T-helper 9 cell (primary cell): ENCODE results near the gene USP30.

ENCODE experiments used
- DNase-seq: peaks from one replicate; pipeline ENCODE4 v3.0.0-alpha.2; 2020

The USP30 gene

GRCh38 chr12:109098183-109098604 lies 45.8 kb downstream of the USP30 start:
- no peak for DNase-seq

GRCh38 chr12:109098651-109099050 lies 46.3 kb downstream of the USP30 start:
- DNase-seq, result no peak

GRCh38 chr12:109099431-109100020 lies 47.1 kb downstream of the USP30 start:
- DNase-seq, result no peak

GRCh38 chr12:109100741-109101140 lies 48.4 kb downstream of the USP30 start:
- no peak for DNase-seq

GRCh38 chr12:109102491-109102890 lies 50.1 kb downstream of the USP30 start:
- DNase-seq, result no peak

GRCh38 chr12:109105176-109105575 lies 52.8 kb downstream of the USP30 start:
- no peak for DNase-seq

- no peak for DNase-seq
These were observed 57.5 kb downstream of the USP30 start for GRCh38 chr12:109109746-109110350.

GRCh38 chr12:109110988-109111495 lies 58.7 kb downstream of the USP30 start:
- DNase-seq, result peak; percentile 27

- DNase-seq, result no peak
These were observed 60.5 kb downstream of the USP30 start for GRCh38 chr12:109112720-109113465.

GRCh38 chr12:109113661-109114321 lies 61.4 kb downstream of the USP30 start:
- DNase-seq, result no peak

- no peak for DNase-seq
These were observed 62.3 kb downstream of the USP30 start for GRCh38 chr12:109114644-109115043.

- no peak for DNase-seq
These were observed 63.0 kb downstream of the USP30 start for GRCh38 chr12:109115404-109115757.

- no peak for DNase-seq
These were observed 63.6 kb downstream of the USP30 start, which contains the start of gene ACACB for GRCh38 chr12:109115758-109116610. ACACB (plus strand) TSS chr12:109116587; CDS start chr12:109139406, 22,819 bp downstream.

- DNase-seq, result no peak
These were observed 64.2 kb downstream of the USP30 start for GRCh38 chr12:109116611-109116949.

- no peak for DNase-seq
These were observed 67.7 kb downstream of the USP30 start for GRCh38 chr12:109120095-109120494.

- DNase-seq, result no peak
These were observed 68.2 kb downstream of the USP30 start for GRCh38 chr12:109120557-109120956.

GRCh38 chr12:109121346-109121880 lies 69.0 kb downstream of the USP30 start:
- no peak for DNase-seq

- DNase-seq, result no peak
These were observed 72.7 kb downstream of the USP30 start for GRCh38 chr12:109124878-109125648.

- DNase-seq, result no peak
These were observed 73.4 kb downstream of the USP30 start for GRCh38 chr12:109125791-109126190.

- DNase-seq, result no peak
These were observed 74.4 kb downstream of the USP30 start for GRCh38 chr12:109126784-109127183.

- DNase-seq, result no peak
These were observed 75.3 kb downstream of the USP30 start for GRCh38 chr12:109127533-109128242.
